Upper lobe of right lung (tissue), 1 donor: ENCODE results near the gene ALOX12. TPM values are rescaled to one million over a fixed set of nuclear protein-coding genes. Genes with fewer than 3 reads are reported as not detected.
A peak's percentile ranks its signal among the peaks of the same experiment; 100 is the strongest.

Source experiments
- ATAC-seq: fragments of 200-7000 bp; cut with Tn5 transposase; one replicate; pipeline ENCODE4 v1.9.1; 2020; ENCODE audit warnings: mild to moderate bottlenecking, moderate library complexity
- DNase-seq: peaks from one replicate; pipeline ENCODE4 v3.0.0-alpha.2; 2020
- H3K27ac ChIP-seq: fragments of 200-600 bp; one replicate; pipeline ENCODE4 v1.8.0; 2022
- H3K27me3 ChIP-seq: fragments of 200-600 bp; one replicate; pipeline ENCODE4 v1.8.0; 2022; ENCODE audit warnings: mild to moderate bottlenecking
- H3K36me3 ChIP-seq: fragments of 200-600 bp; one replicate; pipeline ENCODE4 v1.8.0; 2022
- H3K4me1 ChIP-seq: fragments of 200-600 bp; one replicate; pipeline ENCODE4 v1.8.0; 2022
- H3K4me3 ChIP-seq: fragments of 200-600 bp; one replicate; pipeline ENCODE4 v1.8.0; 2022; ENCODE audit warnings: mild to moderate bottlenecking
- H3K9me3 ChIP-seq: fragments of 200-600 bp; one replicate; pipeline ENCODE4 v1.8.0; 2022
- intact Hi-C: fragments of 100-400 bp; cut with DNase I; formaldehyde crosslinking; loops from one replicate; pipeline ENCODE4 v1.11.0; 2022
- total RNA-seq: library from RNA; stranded (reverse); fragmentation: NEBNext Ultra II Directional; extraction: Animal tissue kit (Norgen Biotek cat#: 25700); gene quantifications from one replicate; pipeline ENCODE4 v1.2.1, GENCODE V29; 2021
- TF ChIP-seq, protein P1 (sequence below): fragments of 200-600 bp; IDR thresholded peaks from one replicate; pipeline ENCODE4 v1.8.0; 2022; ENCODE audit warnings: antibody characterized with exemption
- donor health status: DM: no; HTN: yes; CAD: no; lungs with severe emphysema.

ALOX12 gene
- total RNA-seq, 1 donor from 2014 or later = 0.17 TPM

DNA sequence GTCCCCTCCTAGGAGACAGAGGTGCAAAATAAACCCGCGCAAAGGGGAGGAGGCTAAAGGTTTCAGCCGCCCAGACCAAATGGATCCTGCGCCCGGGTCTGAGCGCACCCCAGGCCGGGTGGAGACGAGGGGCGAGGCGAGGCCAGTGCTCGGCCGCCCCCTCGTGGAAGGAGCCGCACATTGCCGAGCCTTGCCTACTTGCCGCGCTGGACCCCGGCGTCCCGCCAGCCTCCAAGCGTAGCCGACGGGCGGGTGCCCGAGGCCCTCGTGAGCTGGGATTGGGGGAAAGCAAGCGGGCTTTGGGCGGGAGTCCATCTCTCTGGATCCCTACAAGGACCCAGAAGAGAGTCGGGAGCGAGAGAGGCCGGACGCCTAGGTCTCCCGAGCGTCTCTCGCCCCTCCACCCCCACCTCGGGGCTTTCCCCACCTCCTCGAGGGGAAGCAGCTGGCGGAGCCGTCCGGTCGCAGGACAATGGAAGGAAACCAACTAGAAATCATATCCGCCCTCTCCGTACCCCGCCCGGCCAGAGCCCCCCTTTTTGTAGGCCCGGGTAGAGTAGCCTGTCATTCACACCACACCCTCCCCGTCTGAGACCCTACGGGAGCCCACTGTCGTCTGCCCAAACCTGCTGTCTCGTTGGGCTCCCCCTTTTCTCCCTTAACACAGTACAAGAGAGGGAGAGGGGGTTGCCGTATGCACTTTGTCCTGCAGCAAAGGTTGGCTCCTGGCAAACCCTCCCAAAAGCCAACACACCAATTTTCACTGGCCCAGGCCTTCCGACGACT is 26.3 kb downstream of the ALOX12 start:
- no peaks in the 10 kb centered on the region for H3K9me3 ChIP-seq
- peak overlapping the region; percentile 85 for H3K27ac ChIP-seq
- H3K4me3 ChIP-seq = peak overlapping the region; percentile 49
- DNase-seq = peak; percentile 89
- peak; percentile 82 for ATAC-seq
- H3K36me3 ChIP-seq = peaks cover 4% of the 10 kb centered on the region
- H3K4me1 ChIP-seq = peaks cover 32% of the 10 kb centered on the region
- no peaks in the 10 kb centered on the region for H3K27me3 ChIP-seq
- intact Hi-C loops = no loop called here
- TF ChIP-seq, protein P1, sequence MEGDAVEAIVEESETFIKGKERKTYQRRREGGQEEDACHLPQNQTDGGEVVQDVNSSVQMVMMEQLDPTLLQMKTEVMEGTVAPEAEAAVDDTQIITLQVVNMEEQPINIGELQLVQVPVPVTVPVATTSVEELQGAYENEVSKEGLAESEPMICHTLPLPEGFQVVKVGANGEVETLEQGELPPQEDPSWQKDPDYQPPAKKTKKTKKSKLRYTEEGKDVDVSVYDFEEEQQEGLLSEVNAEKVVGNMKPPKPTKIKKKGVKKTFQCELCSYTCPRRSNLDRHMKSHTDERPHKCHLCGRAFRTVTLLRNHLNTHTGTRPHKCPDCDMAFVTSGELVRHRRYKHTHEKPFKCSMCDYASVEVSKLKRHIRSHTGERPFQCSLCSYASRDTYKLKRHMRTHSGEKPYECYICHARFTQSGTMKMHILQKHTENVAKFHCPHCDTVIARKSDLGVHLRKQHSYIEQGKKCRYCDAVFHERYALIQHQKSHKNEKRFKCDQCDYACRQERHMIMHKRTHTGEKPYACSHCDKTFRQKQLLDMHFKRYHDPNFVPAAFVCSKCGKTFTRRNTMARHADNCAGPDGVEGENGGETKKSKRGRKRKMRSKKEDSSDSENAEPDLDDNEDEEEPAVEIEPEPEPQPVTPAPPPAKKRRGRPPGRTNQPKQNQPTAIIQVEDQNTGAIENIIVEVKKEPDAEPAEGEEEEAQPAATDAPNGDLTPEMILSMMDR = peak; percentile 96

DNA sequence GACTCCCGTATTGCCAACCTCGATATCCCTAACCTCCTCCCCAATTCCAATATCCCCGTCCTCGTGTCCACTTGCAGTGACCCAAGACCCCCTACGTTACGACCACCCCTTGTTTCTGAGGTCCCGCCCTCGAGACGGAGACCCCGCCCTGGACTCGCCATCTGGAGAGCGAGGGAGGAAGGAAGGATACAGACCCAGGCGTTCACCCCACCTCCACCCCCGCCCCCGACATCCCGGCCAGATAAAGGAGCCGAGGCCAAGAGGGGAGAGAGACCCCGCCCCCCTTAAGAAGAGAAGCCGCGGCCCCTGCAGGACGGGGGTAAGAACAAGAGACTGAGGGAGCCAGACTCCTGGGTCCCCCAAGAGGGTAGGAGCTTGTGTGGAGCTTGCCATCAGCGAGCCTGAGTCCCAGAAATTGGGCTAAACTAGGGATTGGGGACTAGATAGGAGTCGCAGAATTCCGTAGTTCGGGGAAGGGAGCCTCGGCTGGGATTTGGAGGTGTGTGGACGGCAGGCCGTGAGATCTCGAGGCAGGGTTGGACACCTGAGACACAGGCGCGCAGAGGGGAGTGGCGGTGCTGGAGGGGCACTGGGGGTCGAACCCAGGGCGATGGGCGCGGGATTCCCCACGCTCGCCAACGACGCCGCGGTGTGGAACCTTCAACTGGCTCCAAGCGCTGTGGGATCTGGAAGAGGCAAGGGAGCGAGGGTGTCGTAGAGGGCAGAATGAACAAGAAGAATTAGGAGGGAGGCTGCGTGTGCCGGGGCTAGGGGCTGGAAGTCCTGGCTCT is 27.1 kb downstream of the ALOX12 start, which contains the start of gene BCL6B:
Gene BCL6B, plus strand, starts transcription at position 270 of the 791 bp plus-strand sequence. CDS start 622 bp downstream, outside the sequence.
- Histone ChIP-seq H3K27ac (peak within 1 kb of the TSS; percentile 85), H3K27me3 (no peaks in the 10 kb centered on the region), H3K36me3 (no peaks in the 10 kb centered on the region), H3K4me1 (peaks cover 30% of the 10 kb centered on the region), H3K4me3 (peak within 1 kb of the TSS; percentile 49), H3K9me3 (no peaks in the 10 kb centered on the region)
- ATAC-seq = no peak
- intact Hi-C loops = no loop called here
- TF ChIP-seq, protein P1 = no peak
- peak; percentile 71 for DNase-seq

- peak overlapping the region; percentile 49 for H3K4me3 ChIP-seq
- intact Hi-C loops = no loop called here
Observed at GRCh38 chr17:7023576-7024401, 27.9 kb downstream of the ALOX12 start.

GRCh38 chr17:7024402-7024785 is 28.5 kb downstream of the ALOX12 start:
- H3K4me1 ChIP-seq = peaks cover 32% of the 10 kb centered on the region

More at GRCh38 chr17:7023576-7024401, 27.9 kb downstream of the ALOX12 start:
- peak; percentile 83 for ATAC-seq
- Histone ChIP-seq H3K27ac (peak overlapping the region; percentile 85), H3K36me3 (no peaks in the 10 kb centered on the region), H3K4me1 (peaks cover 32% of the 10 kb centered on the region), H3K9me3 (no peaks in the 10 kb centered on the region), H3K27me3 (no peaks in the 10 kb centered on the region)
- TF ChIP-seq, protein P1 = no peak
- DNase-seq = peak; percentile 97

More at GRCh38 chr17:7024402-7024785, 28.5 kb downstream of the ALOX12 start:
- Histone ChIP-seq H3K9me3 (no peaks in the 10 kb centered on the region), H3K27ac (no peak overlapping the region), H3K36me3 (no peaks in the 10 kb centered on the region), H3K4me3 (peak overlapping the region; percentile 49), H3K27me3 (no peaks in the 10 kb centered on the region)
- DNase-seq (peak; percentile 62), ATAC-seq (no peak)
- intact Hi-C loops = no loop called here
- TF ChIP-seq, protein P1 = no peak
